ENCODE measurements around the gene BICD2. TPM values are rescaled to one million over a fixed set of nuclear protein-coding genes. Genes with fewer than 3 reads are reported as not detected.
"Not testable (repeated sequence)": the region's sequence is repeated elsewhere in the genome, so short reads cannot be mapped to it uniquely, and the experiment has no call there.

BICD2 gene
- polyA plus RNA-seq (2013, experiment 1 of 2): 10.9 TPM
- 11.3 TPM for polyA plus RNA-seq (2013, experiment 2 of 2)

GRCh38 chr9:92764381-92764987, at the start of gene BICD2:
TSS of gene BICD2 (minus strand) at chr9:92764833. CDS start at chr9:92764744, 89 bp downstream.
- DNase-seq: no peak

GRCh38 chr9:92809629-92810326, 45.1 kb upstream of the BICD2 start:
- H3K18ac ChIP-seq (ENCODE audit: low read length); H3K4me1 ChIP-seq (ENCODE audit: control insufficient read depth, low read depth, low read length); H3K9ac ChIP-seq (ENCODE audit: low read length); H3K23ac ChIP-seq (ENCODE audit: low read length); H3K36me3 ChIP-seq (ENCODE audit: control insufficient read depth, insufficient read depth, low read length); H3K79me1 ChIP-seq (ENCODE audit: low read length); H2AK5ac ChIP-seq (ENCODE audit: low read length); H3K79me2 ChIP-seq (ENCODE audit: control insufficient read depth, insufficient read depth, low read length); DNase-seq; H4K8ac ChIP-seq (ENCODE audit: low read depth, low read length); H2BK120ac ChIP-seq (ENCODE audit: low read depth, low read length); H2BK5ac ChIP-seq (ENCODE audit: low read length); H3K4ac ChIP-seq (ENCODE audit: low read depth, low read length); H3K27ac ChIP-seq (ENCODE audit: low read depth, low read length); H2BK15ac ChIP-seq (replicated peaks; ENCODE audit: low read depth); H4K5ac ChIP-seq (ENCODE audit: low read length): not testable (repeated sequence)
- peak overlapping the region; percentile 6 for H3K4me2 ChIP-seq (ENCODE audit: low read length)
- H3K56ac ChIP-seq (ENCODE audit: low read length): peak overlapping the region; percentile 87
- no CpG with 5 or more reads among the region's 34 CpGs for WGBS (ENCODE audit: extremely low coverage, insufficient coverage, low lambda C conversion rate)
- peak overlapping the region; percentile 1 for H3K4me3 ChIP-seq (ENCODE audit: low read length)
- H3K27me3 ChIP-seq (ENCODE audit: insufficient read depth, low read length, poor library complexity): peaks cover 25% of the 10 kb centered on the region

More at GRCh38 chr9:92764381-92764987, at the start of gene BICD2:
- WGBS (ENCODE audit: extremely low coverage, insufficient coverage, low lambda C conversion rate): no CpG with 5 or more reads among the region's 74 CpGs
- Histone ChIP-seq H3K9ac (ENCODE audit: low read length) (peak within 1 kb of the TSS; percentile 98), H2BK120ac (ENCODE audit: low read depth, low read length) (no peak within 1 kb of the TSS), H3K27ac (ENCODE audit: low read depth, low read length) (peak within 1 kb of the TSS; percentile 99), H4K5ac (ENCODE audit: low read length) (no peak within 1 kb of the TSS), H3K4me2 (ENCODE audit: low read length) (peak within 1 kb of the TSS; percentile 70), H3K36me3 (ENCODE audit: control insufficient read depth, insufficient read depth, low read length) (no peaks in the 10 kb centered on the region), H3K18ac (ENCODE audit: low read length) (peak within 1 kb of the TSS; percentile 89), H2BK15ac (replicated peaks; ENCODE audit: low read depth) (no peak within 1 kb of the TSS), H3K23ac (ENCODE audit: low read length) (peak within 1 kb of the TSS; percentile 68), H3K56ac (ENCODE audit: low read length) (peak within 1 kb of the TSS; percentile 94), H3K79me2 (ENCODE audit: control insufficient read depth, insufficient read depth, low read length) (peaks cover 49% of the 10 kb centered on the region), H2AK5ac (ENCODE audit: low read length) (no peak within 1 kb of the TSS), H2BK5ac (ENCODE audit: low read length) (peak within 1 kb of the TSS; percentile 92), H3K79me1 (ENCODE audit: low read length) (peaks cover 38% of the 10 kb centered on the region), H3K4ac (ENCODE audit: low read depth, low read length) (peak within 1 kb of the TSS; percentile 88), H3K4me3 (ENCODE audit: low read length) (peak within 1 kb of the TSS; percentile 80), H4K8ac (ENCODE audit: low read depth, low read length) (peak within 1 kb of the TSS; percentile 78), H3K27me3 (ENCODE audit: insufficient read depth, low read length, poor library complexity) (no peaks in the 10 kb centered on the region), H3K4me1 (ENCODE audit: control insufficient read depth, low read depth, low read length) (peaks cover 14% of the 10 kb centered on the region)

DNA sequence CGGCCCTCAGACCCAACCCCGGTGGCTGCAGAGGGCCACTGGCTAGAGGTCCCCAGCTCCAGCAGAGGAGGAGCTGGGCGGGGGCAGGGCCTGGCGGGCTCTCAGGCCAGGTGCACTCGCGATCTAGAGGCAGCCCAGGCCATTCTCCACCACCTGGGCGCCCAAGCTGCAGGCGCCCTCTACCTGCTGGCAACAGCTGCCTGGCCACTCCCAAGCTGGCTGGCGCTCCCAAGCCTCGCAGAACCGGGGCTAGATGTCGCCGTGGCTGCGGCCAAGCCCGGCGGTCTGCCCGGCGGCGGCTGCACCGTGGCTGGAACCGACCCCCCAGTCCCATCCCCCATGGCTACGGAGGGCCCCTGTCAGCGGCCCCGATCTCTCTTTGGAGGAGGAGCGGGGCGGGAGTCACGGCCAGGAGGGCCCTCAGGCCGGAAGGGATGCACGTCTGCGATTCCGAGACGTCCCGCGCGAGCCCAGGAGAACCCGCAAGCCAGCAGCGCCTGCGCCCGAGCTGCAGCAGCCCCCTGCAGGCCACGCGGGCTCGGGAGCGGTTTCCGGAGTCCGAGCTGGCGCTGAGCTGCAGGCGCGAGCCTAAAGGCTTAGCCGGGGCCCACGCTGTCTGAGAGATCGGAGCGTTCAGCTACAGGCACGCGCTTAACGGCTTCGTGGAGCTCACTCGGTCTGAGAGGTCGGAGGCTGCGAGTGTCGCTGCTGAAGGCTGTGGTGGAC, 44.3 kb upstream of the BICD2 start:
- Histone ChIP-seq H3K4me1 (ENCODE audit: control insufficient read depth, low read depth, low read length) (no peaks in the 10 kb centered on the region), H3K79me1 (ENCODE audit: low read length) (no peaks in the 10 kb centered on the region), H2BK5ac (ENCODE audit: low read length) (no peak overlapping the region), H3K79me2 (ENCODE audit: control insufficient read depth, insufficient read depth, low read length) (no peaks in the 10 kb centered on the region), H3K9ac (ENCODE audit: low read length) (peak overlapping the region; percentile 77), H4K8ac (ENCODE audit: low read depth, low read length) (no peak overlapping the region), H2AK5ac (ENCODE audit: low read length) (no peak overlapping the region), H3K23ac (ENCODE audit: low read length) (no peak overlapping the region), H3K56ac (ENCODE audit: low read length) (peak overlapping the region; percentile 87), H3K18ac (ENCODE audit: low read length) (peak overlapping the region; percentile 1), H3K27me3 (ENCODE audit: insufficient read depth, low read length, poor library complexity) (peaks cover 25% of the 10 kb centered on the region), H4K5ac (ENCODE audit: low read length) (no peak overlapping the region), H2BK15ac (replicated peaks; ENCODE audit: low read depth) (no peak overlapping the region), H3K4me3 (ENCODE audit: low read length) (peak overlapping the region; percentile 52), H3K4me2 (ENCODE audit: low read length) (peak overlapping the region; percentile 59), H2BK120ac (ENCODE audit: low read depth, low read length) (no peak overlapping the region), H3K27ac (ENCODE audit: low read depth, low read length) (no peak overlapping the region), H3K36me3 (ENCODE audit: control insufficient read depth, insufficient read depth, low read length) (no peaks in the 10 kb centered on the region), H3K4ac (ENCODE audit: low read depth, low read length) (no peak overlapping the region)
- WGBS (ENCODE audit: extremely low coverage, insufficient coverage, low lambda C conversion rate): no CpG with 5 or more reads among the region's 60 CpGs
- DNase-seq: peak; percentile 88

DNA sequence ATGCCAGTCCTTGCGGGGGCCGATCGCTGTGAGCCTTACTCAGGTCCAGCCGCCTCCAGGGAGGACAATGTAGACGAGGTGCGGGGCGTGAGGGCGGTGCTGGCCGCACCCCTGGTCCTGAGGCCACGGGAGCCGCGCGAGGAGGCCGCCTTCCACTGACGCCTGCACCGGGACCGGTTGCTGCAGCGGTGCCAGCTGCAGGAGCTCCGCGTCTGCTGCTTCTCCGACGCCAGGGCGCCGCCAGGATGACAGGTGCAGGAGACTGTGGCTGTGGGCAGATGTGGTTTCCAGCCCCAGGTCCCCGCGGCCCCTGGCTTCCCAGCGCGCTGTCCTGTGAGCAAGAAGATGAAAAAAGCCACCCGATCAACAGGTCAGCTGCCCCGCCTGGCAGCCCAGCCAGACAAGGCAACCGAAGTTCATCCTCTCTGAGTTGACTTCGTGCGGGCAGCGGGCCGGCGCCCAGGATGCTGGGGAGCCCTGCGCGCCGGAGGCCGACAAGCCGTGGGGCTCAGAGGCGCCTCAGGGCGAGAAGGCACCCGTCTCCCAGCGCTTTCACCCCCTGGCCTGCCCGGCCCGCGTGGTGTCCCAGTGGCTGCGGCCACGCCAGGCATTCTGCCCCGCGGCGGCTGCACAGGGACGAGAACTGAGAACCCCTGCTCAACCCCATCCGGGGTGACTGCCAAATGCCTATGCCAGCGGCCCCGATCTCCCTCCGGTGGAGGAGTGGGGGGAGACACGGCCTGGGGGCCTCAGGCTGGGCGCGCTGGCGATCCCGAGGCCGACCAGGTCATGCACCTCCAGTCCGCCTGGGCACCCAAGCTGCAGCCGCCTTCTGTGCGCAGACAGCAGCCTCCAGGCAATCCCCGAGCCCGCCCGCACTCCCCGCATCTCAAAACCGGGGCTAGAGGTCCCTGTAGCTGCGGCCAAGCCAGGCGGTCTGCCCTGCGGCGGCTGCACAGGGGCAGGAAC, 43.4 kb upstream of the BICD2 start:
- Histone ChIP-seq H2BK5ac (ENCODE audit: low read length) (no peak overlapping the region), H3K4me2 (ENCODE audit: low read length) (peak overlapping the region; percentile 24), H2BK120ac (ENCODE audit: low read depth, low read length) (no peak overlapping the region), H4K8ac (ENCODE audit: low read depth, low read length) (no peak overlapping the region), H3K23ac (ENCODE audit: low read length) (no peak overlapping the region), H4K5ac (ENCODE audit: low read length) (no peak overlapping the region), H2BK15ac (replicated peaks; ENCODE audit: low read depth) (no peak overlapping the region), H3K79me1 (ENCODE audit: low read length) (no peaks in the 10 kb centered on the region), H2AK5ac (ENCODE audit: low read length) (no peak overlapping the region), H3K36me3 (ENCODE audit: control insufficient read depth, insufficient read depth, low read length) (no peaks in the 10 kb centered on the region), H3K4ac (ENCODE audit: low read depth, low read length) (no peak overlapping the region), H3K4me1 (ENCODE audit: control insufficient read depth, low read depth, low read length) (no peaks in the 10 kb centered on the region), H3K79me2 (ENCODE audit: control insufficient read depth, insufficient read depth, low read length) (no peaks in the 10 kb centered on the region), H3K56ac (ENCODE audit: low read length) (peak overlapping the region; percentile 6), H3K4me3 (ENCODE audit: low read length) (no peak overlapping the region), H3K18ac (ENCODE audit: low read length) (peak overlapping the region; percentile 1), H3K27ac (ENCODE audit: low read depth, low read length) (no peak overlapping the region), H3K9ac (ENCODE audit: low read length) (peak overlapping the region; percentile 77), H3K27me3 (ENCODE audit: insufficient read depth, low read length, poor library complexity) (peaks cover 25% of the 10 kb centered on the region)
- no peak for DNase-seq
- WGBS (ENCODE audit: extremely low coverage, insufficient coverage, low lambda C conversion rate): no CpG with 5 or more reads among the region's 76 CpGs

GRCh38 chr9:92807031-92807756, 42.6 kb upstream of the BICD2 start:
- Histone ChIP-seq H4K5ac (ENCODE audit: low read length) (no peak overlapping the region), H2BK120ac (ENCODE audit: low read depth, low read length) (no peak overlapping the region), H3K18ac (ENCODE audit: low read length) (no peak overlapping the region), H3K23ac (ENCODE audit: low read length) (no peak overlapping the region), H4K8ac (ENCODE audit: low read depth, low read length) (no peak overlapping the region), H3K36me3 (ENCODE audit: control insufficient read depth, insufficient read depth, low read length) (no peaks in the 10 kb centered on the region), H2BK15ac (replicated peaks; ENCODE audit: low read depth) (no peak overlapping the region), H3K4ac (ENCODE audit: low read depth, low read length) (no peak overlapping the region), H3K27me3 (ENCODE audit: insufficient read depth, low read length, poor library complexity) (peaks cover 25% of the 10 kb centered on the region), H3K9ac (ENCODE audit: low read length) (no peak overlapping the region), H3K4me1 (ENCODE audit: control insufficient read depth, low read depth, low read length) (no peaks in the 10 kb centered on the region), H2BK5ac (ENCODE audit: low read length) (no peak overlapping the region), H3K79me1 (ENCODE audit: low read length) (no peaks in the 10 kb centered on the region), H3K27ac (ENCODE audit: low read depth, low read length) (no peak overlapping the region), H3K79me2 (ENCODE audit: control insufficient read depth, insufficient read depth, low read length) (no peaks in the 10 kb centered on the region), H3K4me3 (ENCODE audit: low read length) (no peak overlapping the region), H3K4me2 (ENCODE audit: low read length) (no peak overlapping the region), H2AK5ac (ENCODE audit: low read length) (no peak overlapping the region), H3K56ac (ENCODE audit: low read length) (no peak overlapping the region)
- no peak for DNase-seq
- WGBS (ENCODE audit: extremely low coverage, insufficient coverage, low lambda C conversion rate): no CpG with 5 or more reads among the region's 44 CpGs

Data from mesendoderm (in vitro differentiated cells).